ENCODE data around the gene HOXA3.

HOXA3 gene

DNA sequence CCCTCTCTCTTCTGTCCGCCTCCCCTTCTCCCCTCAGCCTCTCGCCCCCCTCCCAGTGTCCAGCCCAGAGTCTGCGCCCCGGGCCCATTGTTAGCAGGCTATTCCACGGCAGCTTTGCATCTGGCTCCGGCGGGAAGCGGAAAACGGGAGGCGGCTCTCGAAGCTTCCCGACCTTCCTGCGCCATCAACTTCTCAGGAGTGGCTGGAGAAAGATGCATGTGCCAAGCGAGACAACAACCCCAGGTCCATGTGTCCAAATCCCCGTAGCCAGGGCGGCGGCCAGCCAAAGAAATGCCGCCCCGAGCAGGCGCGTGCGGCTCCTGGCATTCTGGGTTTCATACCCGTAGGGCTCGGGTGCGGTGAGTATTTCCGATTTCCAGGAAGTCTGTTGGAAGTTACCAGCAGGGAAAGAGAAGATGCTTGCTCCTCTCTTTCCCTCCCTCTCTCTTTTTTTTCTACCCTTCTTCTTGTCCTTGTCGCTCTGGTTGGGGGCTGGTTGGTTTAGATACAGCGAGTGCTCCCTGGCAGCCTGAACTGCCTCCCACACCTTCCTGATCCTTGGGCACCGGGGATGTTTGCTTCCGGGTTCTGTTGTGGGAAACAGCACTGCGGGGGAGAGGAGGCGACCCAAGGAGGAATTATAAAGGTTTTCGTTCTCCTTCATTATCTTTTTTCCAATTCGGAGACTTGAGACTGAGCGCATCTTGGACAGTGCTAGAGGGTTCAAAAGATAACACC is 48.7 kb downstream of the HOXA3 start:
- DNase-seq (ENCODE audit: low read depth in 2 of 2), result no peak

- DNase-seq (ENCODE audit: low read depth in 2 of 2), result no peak
Measured at GRCh38 chr7:27102581-27103442, 49.6 kb downstream of the HOXA3 start, which contains the start of gene HOXA2. HOXA2 (minus strand) TSS chr7:27102683; CDS start chr7:27102500, 183 bp downstream.

- no peak for DNase-seq (ENCODE audit: low read depth in 2 of 2)
Measured at GRCh38 chr7:27101957-27102580, 50.3 kb downstream of the HOXA3 start.

DNA sequence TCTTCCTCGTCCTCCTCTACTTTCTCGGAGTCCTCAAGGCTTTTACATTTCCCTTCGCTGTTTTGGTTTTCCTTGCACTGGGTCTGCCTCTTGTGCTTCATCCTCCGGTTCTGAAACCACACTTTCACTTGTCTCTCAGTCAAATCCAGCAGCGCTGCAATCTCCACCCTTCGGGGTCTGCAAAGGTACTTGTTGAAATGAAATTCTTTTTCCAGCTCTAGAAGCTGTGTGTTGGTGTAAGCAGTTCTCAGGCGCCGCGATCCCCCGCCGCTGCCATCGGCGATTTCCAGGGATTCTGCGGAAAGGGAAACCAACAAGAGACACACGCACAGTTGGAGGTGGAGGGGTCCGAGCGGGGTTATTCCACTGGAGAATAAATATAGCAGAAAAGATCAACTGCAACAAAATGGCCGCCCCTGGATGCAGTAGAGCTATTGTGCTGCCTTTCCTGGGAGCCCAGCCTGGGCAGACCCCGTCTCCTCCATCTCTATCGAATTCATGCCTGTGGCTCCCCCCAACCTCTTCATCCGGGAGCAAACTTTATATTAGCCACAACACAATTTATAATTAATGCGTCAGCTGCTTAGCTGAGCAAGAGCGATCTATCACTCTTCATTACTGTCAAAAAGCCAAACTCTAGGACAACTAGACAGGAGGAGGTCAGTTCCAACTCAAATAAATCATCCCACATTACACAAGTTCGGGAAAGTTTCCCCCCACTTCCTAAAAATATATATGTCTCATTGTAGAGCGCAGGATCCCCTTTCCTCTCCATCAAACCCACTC is 51.0 kb downstream of the HOXA3 start:
- no peak for DNase-seq (ENCODE audit: low read depth in 2 of 2)

DNA sequence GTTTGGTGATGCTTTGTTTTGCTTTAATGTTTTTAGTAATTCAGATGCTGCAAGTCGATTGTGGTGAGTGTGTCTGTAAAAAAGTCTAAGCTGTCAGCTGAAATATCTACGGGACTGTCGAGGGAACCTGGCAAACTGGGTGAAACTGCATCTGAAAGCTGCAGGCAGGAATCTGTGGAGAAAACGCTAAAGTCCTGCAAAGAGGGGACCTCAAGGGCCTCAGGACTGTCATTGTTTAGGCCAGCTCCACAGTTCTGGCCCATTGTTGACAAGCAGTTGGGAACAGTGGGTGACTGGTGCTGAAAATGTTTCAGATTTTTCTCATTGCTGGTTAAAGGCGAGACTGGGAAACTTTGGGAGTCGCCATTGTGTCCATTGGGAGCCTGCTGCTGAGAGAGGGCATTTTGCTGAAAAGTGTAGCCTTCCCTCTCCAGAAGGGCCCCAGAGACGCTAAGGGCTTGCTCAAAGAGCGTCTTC is 51.7 kb downstream of the HOXA3 start:
- DNase-seq (ENCODE audit: low read depth in 2 of 2), result no peak

DNA sequence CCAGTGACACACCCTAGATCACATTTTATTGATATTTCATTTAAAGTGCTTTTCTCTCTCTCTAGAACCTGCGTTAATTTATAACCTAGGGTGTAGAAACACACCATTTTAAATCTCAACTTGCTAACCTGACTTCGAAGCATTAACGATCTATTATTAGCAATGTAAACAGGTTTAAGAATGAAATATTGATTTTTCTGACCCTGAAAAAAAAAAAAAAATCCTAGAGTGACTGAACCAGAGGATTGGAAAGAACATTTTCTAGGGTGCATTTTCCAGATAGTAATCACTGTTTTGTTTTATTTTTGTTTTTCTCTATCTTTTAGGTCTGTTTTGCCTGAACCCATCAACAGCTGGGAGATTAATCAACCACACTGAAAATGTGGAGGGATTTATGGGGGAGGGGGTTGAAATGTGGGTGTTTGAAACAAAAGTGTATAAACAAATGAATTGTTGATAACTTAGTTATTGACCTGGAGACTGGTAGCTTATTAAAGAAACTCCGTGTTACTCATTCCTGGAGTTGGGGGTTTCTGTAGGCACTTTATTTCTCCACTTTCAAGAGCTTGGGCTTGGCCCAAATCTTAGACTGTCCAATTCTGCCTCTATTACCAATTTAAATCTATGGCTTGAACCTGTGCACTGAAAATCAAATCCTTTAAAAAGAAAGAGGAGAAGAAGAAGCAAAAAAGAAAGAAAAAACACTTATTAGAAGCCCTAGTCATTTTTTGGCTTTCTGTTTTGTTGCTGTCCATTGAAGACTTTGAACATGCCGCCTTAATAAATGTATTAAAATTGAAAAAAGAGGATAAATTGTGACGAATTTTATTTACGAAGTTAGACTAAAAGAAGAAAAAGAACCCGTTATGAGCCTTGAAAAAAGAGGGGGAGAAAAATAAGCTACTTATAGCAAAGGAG is 52.7 kb downstream of the HOXA3 start:
- DNase-seq (ENCODE audit: low read depth in 2 of 2), result no peak

- DNase-seq (ENCODE audit: low read depth in 2 of 2), result no peak
Measured at GRCh38 chr7:27098578-27099451, 53.6 kb downstream of the HOXA3 start.

GRCh38 chr7:27097686-27098577 is 54.5 kb downstream of the HOXA3 start:
- no peak for DNase-seq (ENCODE audit: low read depth in 2 of 2)

DNA sequence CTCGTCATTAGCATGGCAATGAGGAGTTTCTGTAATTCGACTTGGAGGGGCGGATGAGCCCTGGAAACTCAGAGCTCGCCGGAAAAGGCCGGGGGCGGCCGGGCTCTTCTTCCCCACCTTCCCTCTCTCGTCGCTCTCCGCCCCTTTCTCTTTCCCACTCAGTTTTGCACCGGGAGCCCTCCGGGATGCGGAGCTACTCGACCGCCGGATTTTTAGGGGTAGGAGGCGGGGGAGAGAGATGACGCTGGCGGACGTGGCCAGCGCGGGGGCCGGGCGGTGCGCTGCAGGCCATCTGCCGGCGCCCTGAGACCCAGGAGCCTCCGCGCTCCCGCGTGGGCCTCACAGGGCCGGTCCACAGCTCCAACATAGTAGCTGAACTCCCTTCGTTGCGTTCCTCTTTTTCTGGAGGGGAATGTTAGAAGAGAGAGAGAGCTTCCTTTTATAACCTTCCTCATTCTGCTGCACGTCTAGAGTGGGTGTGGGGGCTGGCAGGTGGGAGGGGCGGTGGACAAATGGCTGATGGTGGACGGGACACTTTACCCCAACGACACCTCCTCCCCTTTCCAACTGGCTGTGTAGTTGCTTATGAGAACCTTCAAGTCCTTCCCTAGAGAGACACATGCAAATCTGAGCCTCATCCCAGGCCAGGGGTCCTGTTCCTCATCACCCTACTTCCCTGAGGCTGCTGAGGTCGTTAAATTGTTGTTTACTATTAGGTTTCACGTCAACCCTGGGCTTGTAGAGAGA is 55.4 kb downstream of the HOXA3 start:
- no peak for DNase-seq (ENCODE audit: low read depth in 2 of 2)

DNA sequence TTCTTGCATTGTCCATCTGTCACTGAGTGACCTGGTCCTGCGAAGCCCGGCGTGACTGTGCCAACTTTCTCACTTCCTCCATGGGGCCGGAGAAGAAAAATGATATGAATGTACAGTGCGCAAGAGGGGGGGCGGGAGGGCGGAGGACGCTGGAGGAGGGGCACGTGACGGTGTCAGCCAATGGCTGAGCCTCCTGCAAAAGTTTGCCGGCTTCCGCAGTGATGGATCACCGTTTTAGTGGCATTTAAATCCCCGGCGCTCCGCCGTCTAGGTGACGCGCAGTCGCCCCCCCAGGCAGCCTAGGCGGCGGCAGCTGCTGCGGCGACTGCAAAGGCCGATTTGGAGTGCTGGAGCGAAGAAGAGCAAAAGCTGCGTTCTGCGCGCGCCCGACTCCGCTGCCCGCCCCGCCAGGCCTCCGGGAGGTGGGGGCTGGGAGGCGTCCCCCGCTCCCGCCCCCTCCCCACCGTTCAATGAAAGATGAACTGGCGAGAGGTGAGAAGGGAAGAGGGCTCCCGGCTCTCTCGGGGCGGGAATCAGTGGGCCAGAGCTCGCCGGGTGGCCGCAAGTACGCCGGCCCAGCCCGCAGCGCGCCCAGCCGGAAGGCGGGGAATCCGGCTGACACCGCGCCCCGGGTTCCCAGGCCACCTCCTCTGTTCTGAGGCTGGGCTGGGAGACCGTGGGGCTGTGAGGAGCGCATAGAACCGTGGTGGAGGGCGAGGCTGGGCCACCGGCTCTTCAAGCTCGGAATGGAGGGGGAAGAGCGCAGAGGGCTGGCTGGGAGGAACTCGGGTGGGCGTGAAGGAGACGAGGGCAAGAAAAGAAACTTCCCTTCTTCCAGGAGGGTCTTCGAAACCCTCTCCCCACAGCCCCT is 56.3 kb downstream of the HOXA3 start, which contains the start of gene HOXA1:
HOXA1 (minus strand) TSS at position 104 of the 871 bp plus-strand sequence; CDS start at position 16, 88 bp downstream.
- peak; percentile 52 to 66 for DNase-seq (ENCODE audit: low read depth in 2 of 2)

- no peak for DNase-seq (ENCODE audit: low read depth in 2 of 2)
Measured at GRCh38 chr7:27095050-27095896, 57.1 kb downstream of the HOXA3 start.

- DNase-seq (ENCODE audit: low read depth in 2 of 2), result no peak
Measured at GRCh38 chr7:27094304-27095049, 57.9 kb downstream of the HOXA3 start.

GRCh38 chr7:27093184-27093895 is 59.0 kb downstream of the HOXA3 start:
- no peak for DNase-seq (ENCODE audit: low read depth in 2 of 2)

GRCh38 chr7:27092819-27093110 is 59.6 kb downstream of the HOXA3 start:
- DNase-seq (ENCODE audit: low read depth in 2 of 2), result no peak
